ENCODE measurements around the gene PARS2. TPM values are rescaled to one million over a fixed set of nuclear protein-coding genes. Genes with fewer than 3 reads are reported as not detected.

The PARS2 gene
- polyA plus RNA-seq, 1 donor from 2014 or later = 1.9 TPM

DNA sequence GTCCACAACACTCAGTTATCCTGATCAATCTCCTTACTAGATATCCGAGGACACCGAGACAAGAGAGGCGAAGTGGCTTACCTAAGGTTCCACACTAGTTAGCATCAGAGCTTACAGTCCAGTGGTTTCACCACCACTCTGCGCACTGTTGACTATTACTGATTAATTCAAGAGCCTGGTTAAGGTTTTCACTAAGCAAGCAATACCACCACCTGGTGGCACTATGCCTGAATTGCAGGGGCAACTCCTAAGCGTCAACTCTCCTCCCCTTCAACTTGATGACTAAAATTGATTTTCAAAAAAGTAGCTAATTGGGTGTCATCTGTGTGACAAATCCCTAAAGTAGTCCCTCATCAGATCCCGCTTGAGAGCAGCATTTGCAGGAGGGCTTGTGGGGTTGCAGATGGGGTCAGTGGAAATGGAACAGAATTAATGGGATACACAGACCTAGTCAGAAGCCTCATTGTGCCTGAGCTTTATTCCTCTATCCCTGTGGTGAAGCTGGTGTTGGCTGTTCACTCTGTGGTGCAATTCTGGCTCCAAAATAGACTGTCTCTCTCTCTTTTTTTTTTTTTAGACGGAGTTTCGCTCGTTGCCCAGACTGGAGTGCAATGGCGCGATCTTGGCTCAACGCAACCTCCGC is 27.7 kb upstream of the PARS2 start:
- Histone ChIP-seq H3K9ac (ENCODE audit: low read length) (no peak overlapping the region), H3K9me2 (ENCODE audit: insufficient read depth, low read length) (no peaks in the 10 kb centered on the region), H3K4me2 (ENCODE audit: low read length) (no peak overlapping the region), H4K20me1 (ENCODE audit: insufficient read depth) (no peaks in the 10 kb centered on the region), H3K27ac (ENCODE audit: low read length) (no peak overlapping the region), H3K79me2 (replicated peaks; ENCODE audit: insufficient read depth, low read length) (no peaks in the 10 kb centered on the region), H3K9me3 (ENCODE audit: low read length) (no peaks in the 10 kb centered on the region), H3K36me3 (ENCODE audit: insufficient read depth, low read length) (no peaks in the 10 kb centered on the region), H3K4me3 (ENCODE audit: low read length) (no peak overlapping the region), H3F3A (ENCODE audit: insufficient read depth, low read length, poor library complexity, severe bottlenecking) (no peaks in the 10 kb centered on the region), H3K27me3 (ENCODE audit: insufficient read depth, low read depth, low read length) (no peaks in the 10 kb centered on the region), H2AFZ (ENCODE audit: low read depth, low read length) (no peak overlapping the region)
- TF ChIP-seq, protein P1, sequence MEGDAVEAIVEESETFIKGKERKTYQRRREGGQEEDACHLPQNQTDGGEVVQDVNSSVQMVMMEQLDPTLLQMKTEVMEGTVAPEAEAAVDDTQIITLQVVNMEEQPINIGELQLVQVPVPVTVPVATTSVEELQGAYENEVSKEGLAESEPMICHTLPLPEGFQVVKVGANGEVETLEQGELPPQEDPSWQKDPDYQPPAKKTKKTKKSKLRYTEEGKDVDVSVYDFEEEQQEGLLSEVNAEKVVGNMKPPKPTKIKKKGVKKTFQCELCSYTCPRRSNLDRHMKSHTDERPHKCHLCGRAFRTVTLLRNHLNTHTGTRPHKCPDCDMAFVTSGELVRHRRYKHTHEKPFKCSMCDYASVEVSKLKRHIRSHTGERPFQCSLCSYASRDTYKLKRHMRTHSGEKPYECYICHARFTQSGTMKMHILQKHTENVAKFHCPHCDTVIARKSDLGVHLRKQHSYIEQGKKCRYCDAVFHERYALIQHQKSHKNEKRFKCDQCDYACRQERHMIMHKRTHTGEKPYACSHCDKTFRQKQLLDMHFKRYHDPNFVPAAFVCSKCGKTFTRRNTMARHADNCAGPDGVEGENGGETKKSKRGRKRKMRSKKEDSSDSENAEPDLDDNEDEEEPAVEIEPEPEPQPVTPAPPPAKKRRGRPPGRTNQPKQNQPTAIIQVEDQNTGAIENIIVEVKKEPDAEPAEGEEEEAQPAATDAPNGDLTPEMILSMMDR (IDR thresholded peaks at IDR 0.05; ENCODE audit: poor library complexity, severe bottlenecking) = peak; percentile 57
- TF ChIP-seq RAD21 (conservative IDR thresholded peaks at IDR 0.05) (peak; percentile 42), POLR2AphosphoS5 (IDR thresholded peaks at IDR 0.05) (no peak)

DNA sequence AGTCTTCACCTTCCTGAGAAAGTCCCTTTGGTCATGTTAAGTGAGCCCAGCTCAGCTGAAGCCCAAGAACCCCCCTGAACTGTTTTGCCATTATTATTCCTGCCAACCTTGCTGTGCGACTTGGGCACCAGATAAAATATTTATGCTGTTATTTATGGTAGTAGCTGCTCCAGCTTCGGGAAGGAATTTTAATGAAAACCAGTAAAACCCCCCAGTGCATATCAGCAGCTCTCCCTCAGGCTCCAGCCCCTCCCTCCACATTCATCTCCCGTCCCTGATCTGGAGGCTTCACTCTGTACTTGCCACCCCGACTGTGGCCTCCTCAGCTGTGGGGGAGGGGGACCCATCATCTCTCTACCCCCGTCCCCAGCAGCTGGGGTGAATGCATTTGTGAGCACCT is 24.1 kb upstream of the PARS2 start:
- no peaks in the 10 kb centered on the region for H3K9me2 ChIP-seq (ENCODE audit: insufficient read depth, low read length)
- no peak for TF ChIP-seq MXI1 (conservative IDR thresholded peaks at IDR 0.05; ENCODE audit: poor library complexity, severe bottlenecking)
- TF ChIP-seq, protein P1 (IDR thresholded peaks at IDR 0.05; ENCODE audit: poor library complexity, severe bottlenecking) = no peak

DNA sequence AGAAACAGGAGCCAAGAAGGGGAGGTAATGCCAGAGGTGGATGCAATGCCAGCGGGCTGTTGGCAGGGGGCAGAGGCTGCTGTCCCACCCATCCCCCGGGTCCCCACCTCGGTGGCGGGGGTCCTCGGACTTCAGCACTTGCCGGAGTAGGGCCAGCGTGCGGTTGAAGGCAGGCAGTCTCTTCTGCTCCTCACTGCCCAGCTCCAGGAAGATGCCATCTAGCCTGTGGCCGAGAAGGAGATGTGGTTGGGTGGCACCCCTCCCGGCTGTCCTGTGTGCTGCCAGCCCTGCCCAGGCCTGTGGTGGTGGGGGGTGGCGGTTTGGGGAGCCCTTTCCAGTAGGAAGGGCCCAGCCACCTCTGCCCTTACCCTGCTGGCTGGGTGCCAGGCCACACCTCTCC is 23.3 kb upstream of the PARS2 start:
- H3K4me3 ChIP-seq (ENCODE audit: low read length) = no peak overlapping the region
- H3F3A ChIP-seq (ENCODE audit: insufficient read depth, low read length, poor library complexity, severe bottlenecking) = no peaks in the 10 kb centered on the region
- no peak overlapping the region for H3K4me2 ChIP-seq (ENCODE audit: low read length)
- H3K36me3 ChIP-seq (ENCODE audit: insufficient read depth, low read length) = no peaks in the 10 kb centered on the region
- H3K27me3 ChIP-seq (ENCODE audit: insufficient read depth, low read depth, low read length) = peaks cover 13% of the 10 kb centered on the region
- no peaks in the 10 kb centered on the region for H3K79me2 ChIP-seq (replicated peaks; ENCODE audit: insufficient read depth, low read length)
- H3K9me3 ChIP-seq (ENCODE audit: low read length) = no peaks in the 10 kb centered on the region
- H2AFZ ChIP-seq (ENCODE audit: low read depth, low read length) = no peak overlapping the region
- H4K20me1 ChIP-seq (ENCODE audit: insufficient read depth) = no peaks in the 10 kb centered on the region
- no peak overlapping the region for H3K27ac ChIP-seq (ENCODE audit: low read length)
- no peak overlapping the region for H3K9ac ChIP-seq (ENCODE audit: low read length)
- TF ChIP-seq RAD21 (conservative IDR thresholded peaks at IDR 0.05) (no peak), POLR2AphosphoS5 (IDR thresholded peaks at IDR 0.05) (no peak), TAF1 (IDR thresholded peaks at IDR 0.05; ENCODE audit: low read depth) (no peak), EZH2 (IDR thresholded peaks at IDR 0.05; ENCODE audit: borderline replicate concordance, insufficient read depth, low read length, poor library complexity, severe bottlenecking) (no peak), EP300 (conservative IDR thresholded peaks at IDR 0.05; ENCODE audit: poor library complexity, severe bottlenecking) (no peak), MXI1 (conservative IDR thresholded peaks at IDR 0.05; ENCODE audit: poor library complexity, severe bottlenecking) (no peak), SMC3 (conservative IDR thresholded peaks at IDR 0.05; ENCODE audit: poor library complexity) (no peak)
- TF ChIP-seq, protein P1 (IDR thresholded peaks at IDR 0.05; ENCODE audit: poor library complexity, severe bottlenecking) = no peak
- TF ChIP-seq, protein P2, sequence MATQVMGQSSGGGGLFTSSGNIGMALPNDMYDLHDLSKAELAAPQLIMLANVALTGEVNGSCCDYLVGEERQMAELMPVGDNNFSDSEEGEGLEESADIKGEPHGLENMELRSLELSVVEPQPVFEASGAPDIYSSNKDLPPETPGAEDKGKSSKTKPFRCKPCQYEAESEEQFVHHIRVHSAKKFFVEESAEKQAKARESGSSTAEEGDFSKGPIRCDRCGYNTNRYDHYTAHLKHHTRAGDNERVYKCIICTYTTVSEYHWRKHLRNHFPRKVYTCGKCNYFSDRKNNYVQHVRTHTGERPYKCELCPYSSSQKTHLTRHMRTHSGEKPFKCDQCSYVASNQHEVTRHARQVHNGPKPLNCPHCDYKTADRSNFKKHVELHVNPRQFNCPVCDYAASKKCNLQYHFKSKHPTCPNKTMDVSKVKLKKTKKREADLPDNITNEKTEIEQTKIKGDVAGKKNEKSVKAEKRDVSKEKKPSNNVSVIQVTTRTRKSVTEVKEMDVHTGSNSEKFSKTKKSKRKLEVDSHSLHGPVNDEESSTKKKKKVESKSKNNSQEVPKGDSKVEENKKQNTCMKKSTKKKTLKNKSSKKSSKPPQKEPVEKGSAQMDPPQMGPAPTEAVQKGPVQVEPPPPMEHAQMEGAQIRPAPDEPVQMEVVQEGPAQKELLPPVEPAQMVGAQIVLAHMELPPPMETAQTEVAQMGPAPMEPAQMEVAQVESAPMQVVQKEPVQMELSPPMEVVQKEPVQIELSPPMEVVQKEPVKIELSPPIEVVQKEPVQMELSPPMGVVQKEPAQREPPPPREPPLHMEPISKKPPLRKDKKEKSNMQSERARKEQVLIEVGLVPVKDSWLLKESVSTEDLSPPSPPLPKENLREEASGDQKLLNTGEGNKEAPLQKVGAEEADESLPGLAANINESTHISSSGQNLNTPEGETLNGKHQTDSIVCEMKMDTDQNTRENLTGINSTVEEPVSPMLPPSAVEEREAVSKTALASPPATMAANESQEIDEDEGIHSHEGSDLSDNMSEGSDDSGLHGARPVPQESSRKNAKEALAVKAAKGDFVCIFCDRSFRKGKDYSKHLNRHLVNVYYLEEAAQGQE (IDR thresholded peaks at IDR 0.05; ENCODE audit: borderline replicate concordance) = no peak
- no peaks in the 10 kb centered on the region for H3K9me2 ChIP-seq (ENCODE audit: insufficient read depth, low read length)

More for the DNA sequence above, 24.1 kb upstream of the PARS2 start:
- Histone ChIP-seq H2AFZ (ENCODE audit: low read depth, low read length) (no peak overlapping the region), H4K20me1 (ENCODE audit: insufficient read depth) (no peaks in the 10 kb centered on the region), H3K4me3 (ENCODE audit: low read length) (no peak overlapping the region), H3K36me3 (ENCODE audit: insufficient read depth, low read length) (no peaks in the 10 kb centered on the region), H3K9ac (ENCODE audit: low read length) (no peak overlapping the region), H3K4me2 (ENCODE audit: low read length) (no peak overlapping the region), H3K9me3 (ENCODE audit: low read length) (no peaks in the 10 kb centered on the region), H3K27me3 (ENCODE audit: insufficient read depth, low read depth, low read length) (peaks cover 7% of the 10 kb centered on the region), H3K27ac (ENCODE audit: low read length) (no peak overlapping the region), H3F3A (ENCODE audit: insufficient read depth, low read length, poor library complexity, severe bottlenecking) (no peaks in the 10 kb centered on the region), H3K79me2 (replicated peaks; ENCODE audit: insufficient read depth, low read length) (no peaks in the 10 kb centered on the region)
